Measurements from ENCODE around the gene PTPN9.
"Not testable (repeated sequence)": the region's sequence is repeated elsewhere in the genome, so short reads cannot be mapped to it uniquely, and the experiment has no call there.

The PTPN9 gene

GRCh38 chr15:75577401-75578172 lies 1.5 kb downstream of the PTPN9 start:
- TF ChIP-seq, protein P1, sequence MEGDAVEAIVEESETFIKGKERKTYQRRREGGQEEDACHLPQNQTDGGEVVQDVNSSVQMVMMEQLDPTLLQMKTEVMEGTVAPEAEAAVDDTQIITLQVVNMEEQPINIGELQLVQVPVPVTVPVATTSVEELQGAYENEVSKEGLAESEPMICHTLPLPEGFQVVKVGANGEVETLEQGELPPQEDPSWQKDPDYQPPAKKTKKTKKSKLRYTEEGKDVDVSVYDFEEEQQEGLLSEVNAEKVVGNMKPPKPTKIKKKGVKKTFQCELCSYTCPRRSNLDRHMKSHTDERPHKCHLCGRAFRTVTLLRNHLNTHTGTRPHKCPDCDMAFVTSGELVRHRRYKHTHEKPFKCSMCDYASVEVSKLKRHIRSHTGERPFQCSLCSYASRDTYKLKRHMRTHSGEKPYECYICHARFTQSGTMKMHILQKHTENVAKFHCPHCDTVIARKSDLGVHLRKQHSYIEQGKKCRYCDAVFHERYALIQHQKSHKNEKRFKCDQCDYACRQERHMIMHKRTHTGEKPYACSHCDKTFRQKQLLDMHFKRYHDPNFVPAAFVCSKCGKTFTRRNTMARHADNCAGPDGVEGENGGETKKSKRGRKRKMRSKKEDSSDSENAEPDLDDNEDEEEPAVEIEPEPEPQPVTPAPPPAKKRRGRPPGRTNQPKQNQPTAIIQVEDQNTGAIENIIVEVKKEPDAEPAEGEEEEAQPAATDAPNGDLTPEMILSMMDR (IDR thresholded peaks at IDR 0.05; ENCODE audit: extremely low read depth, missing control alignments), result no peak
- DNase-seq (ENCODE audit: low spot score), result no peak

DNA sequence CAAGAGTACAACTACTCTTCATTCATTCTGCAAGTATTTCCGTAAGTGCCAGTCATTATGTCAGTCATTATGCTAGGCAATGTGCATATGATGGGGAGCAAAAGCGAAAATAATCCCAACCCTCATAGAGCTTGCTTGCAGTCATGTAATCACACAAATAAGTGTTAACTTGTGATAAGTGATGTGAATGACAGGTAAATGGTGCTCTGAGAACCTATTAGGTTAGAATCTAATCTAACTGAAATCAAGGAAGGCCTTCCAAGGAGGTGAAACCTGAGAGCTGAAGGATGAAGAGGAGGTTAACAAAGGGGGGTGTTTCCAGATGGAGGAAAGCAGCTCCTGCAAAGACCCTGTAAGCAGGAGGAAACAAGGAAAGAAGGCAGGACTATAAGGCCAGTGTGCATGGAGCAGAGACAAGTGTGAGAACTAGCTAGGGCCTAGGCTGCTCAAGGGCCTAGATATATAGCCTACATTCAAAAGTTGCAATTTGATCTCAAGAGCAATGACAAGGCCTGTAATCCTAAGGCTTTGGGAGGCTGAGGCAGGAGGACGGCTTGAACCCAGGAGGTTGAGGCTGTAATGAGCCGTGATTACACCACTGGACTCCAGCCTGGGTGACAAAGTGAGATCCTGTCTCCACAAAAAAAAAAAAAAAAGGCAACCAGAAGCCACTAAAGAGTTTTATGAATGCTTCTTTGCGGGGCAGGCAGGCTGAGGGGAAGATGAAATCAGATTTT lies 5.3 kb downstream of the PTPN9 start:
- DNase-seq (ENCODE audit: low spot score), result no peak
- TF ChIP-seq, protein P1 (IDR thresholded peaks at IDR 0.05; ENCODE audit: extremely low read depth, missing control alignments), result no peak

- no peak for DNase-seq (ENCODE audit: low spot score)
- TF ChIP-seq, protein P1 (IDR thresholded peaks at IDR 0.05; ENCODE audit: extremely low read depth, missing control alignments), result no peak
These were observed 8.8 kb downstream of the PTPN9 start for GRCh38 chr15:75570126-75570845.

- DNase-seq (ENCODE audit: low spot score), result no peak
- TF ChIP-seq, protein P1 (IDR thresholded peaks at IDR 0.05; ENCODE audit: extremely low read depth, missing control alignments), result no peak
These were observed 13.8 kb downstream of the PTPN9 start for GRCh38 chr15:75565062-75565970.

- TF ChIP-seq, protein P1 (IDR thresholded peaks at IDR 0.05; ENCODE audit: extremely low read depth, missing control alignments), result no peak
- no peak for DNase-seq (ENCODE audit: low spot score)
These were observed 17.2 kb downstream of the PTPN9 start for GRCh38 chr15:75561888-75562287.

DNA sequence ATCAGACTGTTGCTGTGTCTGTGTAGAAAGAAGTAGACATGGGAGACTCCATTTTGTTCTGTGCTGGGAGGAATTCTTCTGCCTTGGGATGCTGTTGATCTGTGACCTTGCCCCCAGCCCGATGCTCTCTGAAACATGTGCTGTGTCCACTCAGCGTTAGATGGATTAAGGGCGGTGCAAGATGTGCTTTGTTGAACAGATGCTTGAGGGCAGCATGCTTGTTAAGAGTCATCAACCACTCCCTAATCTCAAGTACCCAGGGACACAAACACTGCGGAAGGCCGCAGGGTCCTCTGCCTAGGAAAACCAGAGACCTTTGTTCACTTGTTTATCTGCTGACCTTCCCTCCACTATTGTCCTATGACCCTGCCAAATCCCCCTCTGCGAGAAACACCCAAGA lies 19.8 kb downstream of the PTPN9 start:
- not testable (repeated sequence) for DNase-seq (ENCODE audit: low spot score)

DNA sequence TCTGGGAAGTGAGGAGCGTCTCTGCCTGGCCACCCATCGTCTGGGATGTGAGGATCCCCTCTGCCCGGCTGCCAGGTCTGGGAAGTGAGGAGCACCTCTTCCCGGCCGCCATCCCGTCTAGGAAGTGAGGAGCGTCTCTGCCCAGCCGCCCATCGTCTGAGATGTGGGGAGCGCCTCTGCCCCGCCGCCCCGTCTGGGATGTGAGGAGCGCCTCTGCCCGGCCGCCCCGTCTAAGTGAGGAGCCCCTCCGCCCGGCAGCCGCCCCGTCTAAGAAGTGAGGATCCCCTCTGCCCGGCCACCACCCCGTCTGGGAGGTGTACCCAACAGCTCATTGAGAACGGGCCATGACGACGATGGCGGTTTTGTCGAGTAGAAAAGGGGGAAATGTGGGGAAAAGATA lies 20.2 kb downstream of the PTPN9 start:
- not testable (repeated sequence) for DNase-seq (ENCODE audit: low spot score)

Data from GM20000 (cell line).